Measurements from ENCODE around the gene ZNF648.
"Not testable (repeated sequence)": the region's sequence is repeated elsewhere in the genome, so short reads cannot be mapped to it uniquely, and the experiment has no call there.

The ZNF648 gene

DNA sequence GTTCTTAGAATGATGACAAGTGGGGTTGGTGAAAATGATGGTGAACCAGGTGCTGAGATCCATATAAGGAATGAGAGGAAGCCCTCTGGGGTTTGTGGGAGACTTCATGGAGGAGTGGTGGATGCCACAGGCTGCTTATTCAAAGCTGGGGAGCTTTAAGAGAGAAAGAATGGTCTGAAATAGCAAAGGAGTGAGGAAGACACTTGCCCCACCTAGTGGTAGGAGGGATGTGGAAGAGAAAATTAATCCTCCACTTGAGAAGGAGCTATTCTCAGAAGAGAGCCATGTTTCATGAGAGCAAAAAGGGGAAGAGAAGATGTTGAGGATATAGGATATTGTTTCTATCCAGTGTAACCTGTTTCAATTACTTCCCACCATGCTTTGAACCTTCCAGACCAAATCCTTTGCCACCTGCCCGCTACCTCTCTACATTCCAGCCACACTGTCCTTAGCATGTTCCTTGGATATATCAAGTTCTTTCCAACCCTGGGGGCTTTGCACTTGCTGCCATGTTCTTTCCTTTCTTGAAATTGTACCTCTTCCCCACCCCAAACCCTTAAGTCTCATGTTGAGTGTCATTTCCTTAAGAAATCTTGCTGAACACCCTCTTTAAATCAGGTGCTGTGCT, 19.6 kb upstream of the ZNF648 start:
- DNase-seq (ENCODE audit: low read depth) = no peak
- no peak overlapping the region for H3K4me3 ChIP-seq (ENCODE audit: low read depth, low read length)

DNA sequence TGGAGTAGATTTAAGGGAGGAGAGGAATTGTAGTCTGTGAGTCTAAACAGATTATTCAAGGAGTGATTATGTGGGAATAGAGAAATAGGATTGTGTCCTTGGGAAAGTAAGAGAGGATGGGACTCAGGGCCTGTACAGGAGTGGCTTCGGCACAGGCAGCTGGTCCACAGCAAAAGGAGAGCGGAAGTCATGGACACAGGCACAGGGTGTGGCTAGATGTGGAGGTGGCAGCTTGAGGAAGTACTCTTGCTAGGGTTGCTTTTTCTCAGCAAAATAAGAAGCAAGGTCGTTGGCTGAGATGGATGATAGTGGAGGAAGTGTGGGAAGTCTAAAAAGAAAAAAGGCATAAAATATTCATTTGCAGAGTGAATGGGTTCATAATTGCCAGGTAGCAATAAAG, 18.5 kb upstream of the ZNF648 start:
- no peak overlapping the region for H3K4me3 ChIP-seq (ENCODE audit: low read depth, low read length)
- no peak for DNase-seq (ENCODE audit: low read depth)

DNA sequence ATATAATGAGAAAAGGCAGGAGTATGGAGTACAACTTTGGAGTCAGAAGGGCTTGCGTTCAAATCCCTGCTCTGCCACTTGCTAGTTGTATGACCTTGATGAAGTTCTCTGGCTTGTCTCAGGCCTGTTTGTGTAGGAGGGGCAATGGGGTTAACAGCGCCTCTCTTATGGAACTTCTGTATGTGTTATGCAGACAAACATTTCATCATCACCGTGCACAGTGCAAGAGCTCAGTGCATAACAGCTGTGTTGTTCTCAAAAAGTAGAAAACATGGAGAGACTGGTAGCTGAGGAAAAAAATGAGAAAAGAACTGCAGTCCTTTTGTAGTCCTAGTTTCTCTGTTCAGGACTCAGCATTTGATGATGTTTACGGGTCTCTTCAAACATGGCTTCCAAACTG, 10.4 kb upstream of the ZNF648 start:
- no peak overlapping the region for H3K4me3 ChIP-seq (ENCODE audit: low read depth, low read length)

DNA sequence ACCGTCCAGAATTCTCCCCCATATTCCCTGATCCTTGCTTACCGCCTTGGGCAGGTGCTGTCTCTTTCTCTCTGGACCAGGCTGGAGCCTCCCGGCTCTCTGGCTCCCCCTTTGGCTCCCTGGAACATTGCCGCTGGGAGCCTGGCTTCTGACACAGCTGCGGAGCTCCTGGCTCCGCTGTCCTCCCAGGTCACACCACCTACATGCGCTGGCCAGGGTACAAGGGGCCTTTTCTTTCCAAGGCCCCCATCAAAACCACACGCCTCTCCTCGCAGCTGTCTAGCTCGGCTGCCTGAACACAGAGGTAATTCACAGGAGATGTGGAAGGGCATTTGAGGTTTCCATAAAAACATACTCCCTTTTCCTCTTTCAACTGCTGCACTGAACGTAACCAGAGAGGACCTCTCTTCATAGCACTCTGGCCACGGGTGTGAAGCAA, 7.5 kb upstream of the ZNF648 start:
- no peak overlapping the region for H3K4me3 ChIP-seq (ENCODE audit: low read depth, low read length)
- no peak for DNase-seq (ENCODE audit: low read depth)

More for the DNA sequence above, 10.4 kb upstream of the ZNF648 start:
- DNase-seq (ENCODE audit: low read depth) = no peak

DNA sequence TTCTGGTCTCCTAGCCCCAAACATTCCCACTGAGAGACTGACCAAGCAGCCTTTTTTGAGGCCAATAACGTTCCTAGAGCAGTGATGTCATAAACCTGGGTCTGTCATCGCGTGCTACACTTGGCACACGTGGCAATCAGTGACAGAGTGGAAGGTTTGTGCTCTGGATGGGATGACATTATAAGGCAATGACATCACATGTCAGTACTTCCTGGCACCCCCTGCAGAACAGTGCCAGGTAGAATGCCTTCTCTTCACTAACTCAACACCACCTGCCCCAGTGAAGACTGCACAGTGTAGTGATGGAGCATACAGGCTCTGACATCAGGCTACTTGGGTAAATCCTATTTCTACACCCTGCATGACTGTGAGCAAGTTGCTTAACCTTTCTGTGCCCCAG, 5.4 kb upstream of the ZNF648 start:
- H3K4me3 ChIP-seq (ENCODE audit: low read depth, low read length) = no peak overlapping the region
- no peak for DNase-seq (ENCODE audit: low read depth)

DNA sequence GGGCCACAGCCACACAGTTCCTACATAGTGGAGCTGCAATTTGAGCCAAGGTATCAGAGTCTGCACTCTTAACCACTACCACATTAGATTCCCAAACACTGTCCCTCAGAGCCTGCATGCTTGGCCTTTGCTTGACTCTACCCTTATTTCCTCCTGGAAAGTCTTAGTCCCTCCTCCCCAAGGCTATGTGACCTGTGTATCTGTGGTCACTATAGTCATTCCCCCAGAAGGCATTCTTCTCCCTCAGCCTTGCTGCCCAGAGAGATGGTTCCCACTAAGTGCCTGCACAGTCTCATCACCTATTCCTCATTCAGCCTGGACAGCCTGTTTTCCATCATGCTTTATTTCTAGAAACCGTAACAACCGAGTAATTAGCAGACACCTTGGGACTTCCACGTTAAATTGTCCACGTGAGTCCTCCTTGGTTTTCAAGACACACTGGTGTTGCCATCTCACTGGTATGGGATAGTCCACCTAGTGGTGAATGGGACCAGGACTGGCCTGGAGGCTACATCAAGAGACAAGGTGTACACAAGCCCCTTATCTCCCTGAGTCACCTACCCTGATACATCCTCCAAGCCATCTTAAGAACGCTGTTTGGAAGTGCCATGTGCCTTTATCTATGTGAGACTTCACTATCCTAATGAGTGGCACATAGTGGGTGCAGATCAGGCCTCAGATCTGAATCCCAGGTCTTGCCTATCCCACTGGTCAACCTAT, 3.8 kb upstream of the ZNF648 start:
- no peak for DNase-seq (ENCODE audit: low read depth)
- no peak overlapping the region for H3K4me3 ChIP-seq (ENCODE audit: low read depth, low read length)

DNA sequence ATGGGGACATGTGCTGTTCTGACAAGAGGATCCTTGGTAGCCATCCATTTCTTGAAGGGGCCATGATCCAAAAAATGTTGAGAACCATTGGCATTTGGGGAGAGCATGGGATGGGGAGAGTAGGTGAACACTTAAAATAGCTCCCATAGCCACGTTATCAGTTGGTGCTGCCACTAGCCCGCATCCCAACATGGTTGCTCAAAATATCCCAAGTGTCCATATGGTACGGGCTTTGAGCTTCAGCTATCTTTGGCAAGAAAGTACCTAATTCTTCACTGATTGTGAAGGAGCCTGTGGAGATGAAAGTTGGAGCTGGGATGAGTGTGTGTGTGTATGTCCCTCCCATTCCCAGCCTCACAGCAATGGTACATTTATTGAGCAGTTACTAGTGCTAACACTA, 3.1 kb upstream of the ZNF648 start:
- H3K4me3 ChIP-seq (ENCODE audit: low read depth, low read length) = no peak overlapping the region
- DNase-seq (ENCODE audit: low read depth) = no peak

DNA sequence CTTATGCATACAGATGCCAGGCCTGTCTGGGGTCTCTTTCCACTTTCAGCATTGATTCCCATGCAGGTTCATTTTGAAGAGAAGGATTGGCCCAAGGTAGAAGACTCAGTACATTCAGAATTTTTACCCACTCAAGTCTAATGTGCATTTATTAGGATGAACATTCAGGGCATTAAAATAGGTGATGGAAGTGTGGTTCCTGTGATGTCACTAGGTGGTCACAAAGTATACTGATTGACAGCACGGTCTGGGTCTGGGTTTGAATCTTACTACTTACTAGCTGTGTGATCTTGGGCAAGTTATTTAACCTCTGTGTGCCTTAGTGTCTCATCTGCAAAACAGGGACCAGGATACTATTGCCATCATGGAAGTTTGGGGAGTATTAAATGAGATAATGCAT, 711 bp upstream of the ZNF648 start:
- H3K4me3 ChIP-seq (ENCODE audit: low read depth, low read length) = no peak overlapping the region
- no peak for DNase-seq (ENCODE audit: low read depth)

DNA sequence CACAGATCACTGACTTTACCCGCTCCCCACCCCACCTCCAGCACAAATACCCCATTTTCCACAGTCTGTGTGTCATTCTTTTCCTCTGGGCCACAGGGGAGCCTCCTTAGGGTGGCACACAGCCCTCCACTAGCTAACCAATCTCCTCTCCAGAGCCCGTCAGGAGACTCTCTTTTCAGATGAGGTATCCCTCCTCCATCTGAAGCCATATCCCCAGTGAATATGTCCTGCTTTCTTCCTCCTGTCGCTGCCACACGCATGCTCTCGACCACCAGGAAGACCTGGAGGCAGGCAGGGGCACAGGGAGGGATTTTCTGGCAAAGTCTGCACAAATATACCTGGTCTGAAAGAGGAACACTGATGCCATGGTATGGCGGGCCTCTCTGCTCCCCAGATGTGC, 635 bp downstream of the ZNF648 start:
- H3K4me3 ChIP-seq (ENCODE audit: low read depth, low read length) = no peak overlapping the region
- DNase-seq (ENCODE audit: low read depth) = no peak

DNA sequence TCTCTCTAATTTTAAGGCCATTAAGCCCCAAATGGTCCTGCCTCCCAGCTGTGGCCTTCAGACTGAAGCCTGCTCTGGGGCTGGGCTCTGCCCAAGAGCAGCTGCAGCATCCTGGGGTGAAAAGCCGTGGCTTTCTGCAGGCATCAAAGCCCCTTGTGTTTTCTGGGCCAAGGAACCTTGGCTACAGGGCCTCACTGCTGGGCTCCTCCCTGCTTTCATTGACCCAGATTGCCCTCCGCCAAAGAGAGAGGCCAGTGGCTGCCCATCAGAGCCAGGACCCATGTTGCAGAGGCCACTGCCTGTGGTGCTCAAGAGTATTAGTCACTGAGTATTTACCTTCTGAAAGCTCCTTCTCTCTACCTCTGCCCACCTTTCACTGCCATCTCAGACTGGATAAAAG, 1.6 kb downstream of the ZNF648 start:
- H3K4me3 ChIP-seq (ENCODE audit: low read depth, low read length) = no peak overlapping the region
- no peak for DNase-seq (ENCODE audit: low read depth)

DNA sequence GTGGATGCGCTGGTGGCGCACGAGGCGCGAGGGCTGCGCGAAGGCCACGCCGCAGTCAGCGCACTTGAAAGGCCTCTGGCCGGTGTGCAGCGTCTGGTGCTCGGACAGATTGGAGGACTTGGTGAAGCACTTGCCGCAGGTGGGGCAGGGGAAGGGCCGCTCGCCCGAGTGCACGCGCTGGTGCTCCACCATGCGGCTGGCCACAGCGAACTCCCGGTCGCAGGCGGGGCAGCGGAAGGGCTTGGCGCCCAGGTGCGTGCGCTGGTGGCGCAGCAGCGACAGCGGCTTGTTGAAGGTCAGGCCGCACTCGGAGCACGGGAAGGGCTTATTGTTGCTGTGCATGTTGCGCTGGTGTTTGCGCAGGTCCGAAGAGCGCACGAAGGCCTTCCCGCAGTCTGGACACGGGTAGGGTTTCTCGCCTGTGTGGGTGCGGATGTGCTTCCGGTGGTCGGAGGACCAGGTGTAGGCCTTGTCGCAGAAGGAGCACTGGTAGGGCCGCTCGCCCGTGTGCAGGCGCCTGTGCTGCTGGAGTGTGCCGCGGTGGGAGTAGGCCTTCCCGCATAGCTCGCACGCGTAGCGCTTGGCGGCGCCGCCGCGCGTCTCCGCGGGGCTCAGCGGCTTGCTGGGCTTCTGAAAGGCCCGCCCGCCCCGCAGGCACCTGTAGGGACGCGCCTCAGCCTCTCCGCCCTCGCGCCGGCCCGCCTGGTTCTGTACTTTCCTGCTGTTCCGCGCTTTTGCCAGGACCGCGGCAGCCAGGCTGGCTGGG, 4.7 kb downstream of the ZNF648 start:
- no peak for DNase-seq (ENCODE audit: low read depth)
- H3K4me3 ChIP-seq (ENCODE audit: low read depth, low read length) = no peak overlapping the region

DNA sequence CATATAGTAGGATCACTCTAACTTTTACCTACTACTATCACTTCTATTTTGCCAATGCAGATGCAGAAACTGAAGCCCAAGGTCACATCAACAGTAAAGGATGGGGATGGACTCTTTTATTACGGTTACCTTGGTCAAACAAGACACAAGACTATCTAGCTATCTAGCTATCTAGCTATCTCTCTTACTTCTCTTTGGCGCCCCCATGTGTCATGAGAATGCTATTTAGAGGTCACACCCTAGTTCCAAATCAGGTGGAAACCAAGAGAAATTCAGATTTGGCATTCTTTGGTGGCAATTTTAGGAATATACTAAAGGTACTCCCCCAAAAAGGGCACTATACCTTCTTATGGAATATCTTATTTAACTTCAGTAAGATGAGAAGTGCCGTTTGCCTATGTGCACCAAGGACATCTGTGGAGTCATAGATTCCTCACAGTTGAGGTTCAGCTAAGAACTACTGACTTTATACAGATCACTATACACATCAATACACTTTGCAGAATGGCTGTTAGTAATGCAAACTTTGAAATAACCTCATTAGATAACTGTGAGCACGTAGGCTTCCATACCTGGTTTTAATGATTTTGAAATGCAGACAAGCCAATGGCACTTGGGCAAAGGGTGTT, 6.7 kb downstream of the ZNF648 start:
- DNase-seq (ENCODE audit: low read depth) = no peak
- H3K4me3 ChIP-seq (ENCODE audit: low read depth, low read length) = no peak overlapping the region

DNA sequence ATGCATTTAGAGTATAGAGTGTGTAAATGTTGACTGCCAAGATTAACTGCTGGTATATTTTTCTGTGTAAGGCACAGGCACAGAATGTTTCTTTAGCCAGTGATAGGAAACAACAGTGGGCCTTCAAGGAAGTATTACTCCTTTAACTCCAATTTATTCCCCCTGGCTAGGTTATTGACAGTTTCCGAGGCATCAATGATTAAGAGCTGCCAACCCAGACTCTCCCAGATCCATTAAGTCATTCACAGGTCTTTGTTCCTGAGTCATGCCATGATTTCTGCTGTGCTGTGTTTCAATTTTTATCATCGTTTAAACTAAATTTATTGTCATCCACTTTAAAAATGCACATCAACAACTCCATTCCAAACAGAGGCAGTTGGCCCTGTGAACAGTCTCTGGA, 9.2 kb downstream of the ZNF648 start:
- DNase-seq (ENCODE audit: low read depth) = no peak
- no peak overlapping the region for H3K4me3 ChIP-seq (ENCODE audit: low read depth, low read length)

DNA sequence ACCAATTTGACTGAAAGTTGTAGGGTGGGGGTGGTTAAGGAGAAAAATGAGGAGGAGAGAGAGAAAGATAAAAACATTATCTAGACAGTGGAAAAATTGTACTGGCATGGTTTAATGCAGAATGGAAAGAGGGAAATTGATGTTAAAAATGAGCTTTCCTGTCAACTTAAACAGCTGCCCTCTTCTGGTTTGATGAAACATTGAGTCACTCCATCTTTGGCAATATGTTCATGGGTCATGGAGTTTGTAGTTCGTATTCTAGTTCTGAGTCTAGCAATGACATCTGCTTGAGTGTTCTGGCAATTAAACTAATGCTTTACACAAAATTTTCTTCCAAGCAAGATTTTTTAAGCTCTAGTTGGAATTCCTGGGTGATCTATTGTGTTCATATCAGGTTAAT, 9.6 kb downstream of the ZNF648 start:
- no peak overlapping the region for H3K4me3 ChIP-seq (ENCODE audit: low read depth, low read length)
- DNase-seq (ENCODE audit: low read depth) = no peak

DNA sequence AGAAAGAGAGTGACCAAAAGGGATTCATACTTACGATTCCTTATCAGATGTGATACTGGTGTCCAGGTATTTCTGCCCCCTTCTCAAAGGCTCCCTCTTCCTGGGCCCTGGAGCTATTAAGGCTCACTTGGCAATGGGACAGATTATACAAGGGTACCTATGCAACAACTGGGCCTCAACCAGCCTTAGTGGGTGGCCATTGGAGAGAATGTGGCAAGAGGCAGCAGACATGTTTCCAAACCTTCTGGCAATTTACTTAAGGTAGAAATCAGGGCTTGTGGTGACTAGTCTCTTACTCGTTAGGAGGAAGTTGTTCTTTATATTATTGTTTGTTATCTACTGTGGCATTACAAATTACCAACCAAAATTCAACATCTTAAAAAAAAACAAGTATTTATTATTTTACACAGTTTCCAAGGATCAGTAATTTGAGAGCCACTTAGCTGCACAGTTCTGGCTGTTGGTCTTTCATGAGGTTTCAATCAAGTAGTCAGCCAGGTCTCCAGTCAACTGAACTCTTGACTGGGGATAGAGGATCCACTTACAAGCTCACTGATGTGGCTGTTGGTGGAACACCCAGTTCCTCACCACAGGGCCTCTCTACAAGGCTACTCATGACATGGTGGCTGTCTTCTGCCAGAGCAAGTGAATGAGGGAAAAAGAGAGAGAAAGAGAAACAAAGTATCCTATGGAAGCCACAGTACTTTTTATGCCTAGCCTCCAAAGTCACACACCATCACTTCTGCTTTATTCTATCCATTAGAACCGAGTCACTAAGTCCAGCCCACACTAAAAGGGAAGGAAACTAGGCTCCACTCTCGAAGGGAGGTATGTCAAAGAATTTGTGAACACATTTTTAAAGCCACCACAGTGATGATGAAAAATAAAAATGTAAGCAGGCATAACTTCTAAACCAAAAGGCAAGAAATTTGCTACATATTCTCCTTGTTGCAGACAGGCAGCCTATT, 10.7 kb downstream of the ZNF648 start:
- no peak for DNase-seq (ENCODE audit: low read depth)
- no peak overlapping the region for H3K4me3 ChIP-seq (ENCODE audit: low read depth, low read length)

DNA sequence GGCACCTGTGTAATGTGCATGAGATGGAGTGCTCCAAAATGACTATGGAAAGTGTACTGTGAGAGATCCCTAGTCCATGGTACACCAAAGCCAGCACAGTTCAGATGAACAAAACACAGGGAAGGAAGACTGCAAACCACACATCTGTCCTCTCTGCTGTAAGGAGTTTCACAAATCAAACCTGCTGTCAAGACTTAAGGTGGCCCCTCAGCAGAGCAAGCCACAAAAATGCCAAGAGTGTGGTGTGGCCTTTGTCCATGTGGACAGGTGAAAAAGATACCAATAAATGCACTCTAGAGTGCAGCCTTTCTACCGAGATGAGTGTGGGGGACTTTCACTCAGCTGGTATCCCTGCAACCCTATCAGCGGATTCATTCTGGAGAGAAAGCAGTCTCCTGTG, 12.9 kb downstream of the ZNF648 start:
- no peak for DNase-seq (ENCODE audit: low read depth)
- H3K4me3 ChIP-seq (ENCODE audit: low read depth, low read length) = no peak overlapping the region

DNA sequence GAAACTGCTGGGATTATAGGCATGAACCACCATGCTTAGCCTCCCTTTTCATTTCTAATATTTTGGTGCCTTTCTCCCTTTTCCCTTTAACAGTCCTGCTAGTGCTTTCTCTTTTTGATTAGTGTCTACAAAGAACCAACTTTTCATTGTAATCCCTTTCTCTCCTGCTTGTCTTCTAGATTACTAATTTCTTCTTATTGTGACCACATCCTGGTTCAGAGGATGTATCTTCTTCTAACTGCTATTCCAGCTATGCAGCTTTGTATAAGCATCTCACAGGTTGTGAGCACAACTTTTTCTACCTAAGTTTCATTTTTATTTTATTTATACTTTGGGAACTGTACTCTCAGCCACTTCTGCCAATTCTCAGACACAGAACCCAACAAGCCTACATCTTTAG, 14.7 kb downstream of the ZNF648 start:
- no peak for DNase-seq (ENCODE audit: low read depth)
- H3K4me3 ChIP-seq (ENCODE audit: low read depth, low read length) = no peak overlapping the region

DNA sequence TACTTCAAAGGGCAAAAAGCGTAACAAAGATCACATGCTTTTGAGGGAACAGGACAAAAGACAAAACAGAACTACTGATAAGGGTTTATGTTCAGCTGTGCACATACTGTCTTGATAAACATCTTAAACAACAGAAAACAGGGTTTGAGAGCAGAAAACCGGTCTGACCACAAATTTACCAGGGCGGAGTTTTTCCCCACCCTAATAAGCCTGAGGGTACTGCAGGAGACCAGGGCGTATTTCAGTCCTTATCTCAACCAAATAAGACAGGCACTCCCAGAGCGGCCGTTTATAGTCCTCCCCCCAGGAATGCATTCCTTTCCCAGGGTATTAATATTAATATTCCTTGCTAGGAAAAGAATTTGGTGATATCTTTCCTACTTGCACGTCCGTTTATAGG, 16.0 kb downstream of the ZNF648 start:
- H3K4me3 ChIP-seq (ENCODE audit: low read depth, low read length); DNase-seq (ENCODE audit: low read depth): not testable (repeated sequence)

DNA sequence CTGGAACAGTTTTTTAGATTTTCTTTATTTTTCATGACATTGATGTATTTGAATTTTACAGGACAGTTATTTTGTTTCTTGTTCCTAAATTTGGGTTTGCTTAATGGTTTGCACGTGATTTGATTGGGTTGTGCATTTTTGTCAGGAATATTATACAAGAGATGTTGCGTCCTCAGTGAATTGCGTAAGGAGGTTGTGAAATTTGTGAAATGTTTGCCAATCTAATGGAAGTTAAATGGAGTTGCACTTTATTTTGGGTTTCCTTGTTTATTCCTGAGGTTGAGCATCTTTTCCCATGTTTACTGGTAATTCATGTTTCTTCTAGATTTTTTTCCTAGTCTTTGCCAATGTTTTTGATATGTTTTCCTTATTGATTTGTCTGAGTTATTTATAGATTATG, 19.9 kb downstream of the ZNF648 start:
- no peak overlapping the region for H3K4me3 ChIP-seq (ENCODE audit: low read depth, low read length)
- DNase-seq (ENCODE audit: low read depth) = no peak

Data from skeletal muscle cell (primary cell).